Measurements from ENCODE around the gene RADIL.
"Not testable (repeated sequence)": the region's sequence is repeated elsewhere in the genome, so short reads cannot be mapped to it uniquely, and the experiment has no call there.

The RADIL gene

DNA sequence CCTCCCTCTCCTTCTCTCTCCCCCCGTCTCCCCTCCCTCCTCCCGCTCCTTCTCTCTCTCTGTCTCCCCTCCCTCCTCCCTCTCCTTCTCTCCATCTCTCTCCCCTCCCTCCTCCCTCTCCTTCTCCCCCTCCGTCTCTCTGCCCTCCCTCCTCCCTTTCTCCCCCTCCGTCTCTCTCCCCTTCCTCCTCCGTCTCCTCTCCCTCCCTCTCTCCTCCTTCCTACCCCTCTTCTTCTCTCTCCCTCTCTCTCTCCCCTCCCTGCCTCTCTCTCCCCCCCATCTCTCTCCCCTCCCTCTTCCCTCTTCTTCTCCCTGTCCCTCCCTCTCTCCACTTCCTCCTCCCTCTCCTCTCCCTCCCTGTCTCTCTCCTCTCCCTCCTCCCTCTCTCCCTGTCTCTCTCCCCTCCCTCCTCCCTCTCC is 75.9 kb downstream of the RADIL start:
- Histone ChIP-seq H3K9ac (ENCODE audit: insufficient read length) (no peak overlapping the region), H3K27ac (no peak overlapping the region), H3K36me3 (ENCODE audit: insufficient read depth, low read length) (no peaks in the 10 kb centered on the region), H3K9me3 (ENCODE audit: low read depth, low read length) (no peaks in the 10 kb centered on the region), H3K4me3 (no peak overlapping the region)
- TF ChIP-seq FOXP2 (optimal IDR thresholded peaks at IDR 0.05; ENCODE audit: control extremely low read depth, extremely low read length, insufficient read depth) = no peak
- no peak for TF ChIP-seq POLR2AphosphoS5 (IDR thresholded peaks at IDR 0.05; ENCODE audit: borderline replicate concordance, low read depth, low read length)
- TF ChIP-seq EZH2 (IDR thresholded peaks at IDR 0.05) = no peak
- DNase-seq (ENCODE audit: low read depth, low spot score) = no peak

DNA sequence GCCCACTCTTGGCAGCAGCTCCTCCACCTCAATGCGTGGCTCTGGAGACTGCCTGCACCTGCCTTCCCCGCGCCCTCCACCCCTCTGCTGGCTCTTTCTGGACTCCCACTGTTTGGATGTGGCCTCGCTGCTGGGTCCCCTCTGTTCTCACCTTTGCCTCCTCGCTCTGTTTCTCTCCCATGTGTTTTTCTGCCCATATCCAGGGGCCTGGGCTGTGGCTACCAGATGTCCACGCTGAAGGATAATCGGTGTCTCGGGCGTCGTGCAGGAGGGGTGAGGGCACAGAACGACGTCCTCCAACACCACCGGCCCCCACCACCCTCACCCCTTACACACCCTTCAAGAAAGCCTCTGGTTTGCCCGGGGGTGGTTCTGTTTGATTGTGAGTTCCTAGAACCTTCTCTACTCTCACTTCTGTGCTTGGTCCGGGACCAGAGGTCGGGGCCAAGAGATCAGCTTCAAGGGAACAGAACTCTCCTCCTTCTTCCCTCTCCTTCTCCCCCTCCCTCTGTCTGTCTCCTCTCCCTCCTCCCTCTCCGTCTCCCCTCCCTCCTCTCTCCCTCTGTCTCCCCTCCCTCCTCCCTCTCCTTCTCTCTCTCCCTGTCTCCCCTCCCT is 76.4 kb downstream of the RADIL start:
- H3K9me3 ChIP-seq (ENCODE audit: low read depth, low read length) = no peaks in the 10 kb centered on the region
- no peak overlapping the region for H3K9ac ChIP-seq (ENCODE audit: insufficient read length)
- H3K36me3 ChIP-seq (ENCODE audit: insufficient read depth, low read length) = no peaks in the 10 kb centered on the region
- H3K27ac ChIP-seq = no peak overlapping the region
- no peak overlapping the region for H3K4me3 ChIP-seq
- no peak for TF ChIP-seq EZH2 (IDR thresholded peaks at IDR 0.05)
- TF ChIP-seq POLR2AphosphoS5 (IDR thresholded peaks at IDR 0.05; ENCODE audit: borderline replicate concordance, low read depth, low read length) = no peak
- no peak for TF ChIP-seq FOXP2 (optimal IDR thresholded peaks at IDR 0.05; ENCODE audit: control extremely low read depth, extremely low read length, insufficient read depth)
- no peak for DNase-seq (ENCODE audit: low read depth, low spot score)

DNA sequence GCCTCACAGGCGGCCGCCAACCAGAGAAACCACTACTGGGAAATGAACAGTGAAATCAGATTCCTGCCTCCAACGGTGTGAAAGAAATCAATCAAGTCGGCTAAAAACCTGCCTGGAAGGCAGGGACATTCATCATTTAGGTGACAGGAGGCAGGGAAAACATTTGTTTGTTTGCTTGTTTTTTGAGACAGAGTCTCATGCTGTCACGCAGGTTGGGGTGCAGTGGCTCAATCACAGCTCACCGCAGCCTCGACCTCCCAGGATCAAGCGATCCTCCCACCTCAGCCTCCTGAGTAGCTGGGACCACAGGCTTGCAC is 77.6 kb downstream of the RADIL start:
- Histone ChIP-seq H3K27ac (no peak overlapping the region), H3K9me3 (ENCODE audit: low read depth, low read length) (no peaks in the 10 kb centered on the region), H3K9ac (ENCODE audit: insufficient read length) (no peak overlapping the region), H3K4me3 (no peak overlapping the region), H3K36me3 (ENCODE audit: insufficient read depth, low read length) (no peaks in the 10 kb centered on the region)
- TF ChIP-seq EZH2 (IDR thresholded peaks at IDR 0.05) (no peak), FOXP2 (optimal IDR thresholded peaks at IDR 0.05; ENCODE audit: control extremely low read depth, extremely low read length, insufficient read depth) (no peak), POLR2AphosphoS5 (IDR thresholded peaks at IDR 0.05; ENCODE audit: borderline replicate concordance, low read depth, low read length) (no peak)
- no peak for DNase-seq (ENCODE audit: low read depth, low spot score)

DNA sequence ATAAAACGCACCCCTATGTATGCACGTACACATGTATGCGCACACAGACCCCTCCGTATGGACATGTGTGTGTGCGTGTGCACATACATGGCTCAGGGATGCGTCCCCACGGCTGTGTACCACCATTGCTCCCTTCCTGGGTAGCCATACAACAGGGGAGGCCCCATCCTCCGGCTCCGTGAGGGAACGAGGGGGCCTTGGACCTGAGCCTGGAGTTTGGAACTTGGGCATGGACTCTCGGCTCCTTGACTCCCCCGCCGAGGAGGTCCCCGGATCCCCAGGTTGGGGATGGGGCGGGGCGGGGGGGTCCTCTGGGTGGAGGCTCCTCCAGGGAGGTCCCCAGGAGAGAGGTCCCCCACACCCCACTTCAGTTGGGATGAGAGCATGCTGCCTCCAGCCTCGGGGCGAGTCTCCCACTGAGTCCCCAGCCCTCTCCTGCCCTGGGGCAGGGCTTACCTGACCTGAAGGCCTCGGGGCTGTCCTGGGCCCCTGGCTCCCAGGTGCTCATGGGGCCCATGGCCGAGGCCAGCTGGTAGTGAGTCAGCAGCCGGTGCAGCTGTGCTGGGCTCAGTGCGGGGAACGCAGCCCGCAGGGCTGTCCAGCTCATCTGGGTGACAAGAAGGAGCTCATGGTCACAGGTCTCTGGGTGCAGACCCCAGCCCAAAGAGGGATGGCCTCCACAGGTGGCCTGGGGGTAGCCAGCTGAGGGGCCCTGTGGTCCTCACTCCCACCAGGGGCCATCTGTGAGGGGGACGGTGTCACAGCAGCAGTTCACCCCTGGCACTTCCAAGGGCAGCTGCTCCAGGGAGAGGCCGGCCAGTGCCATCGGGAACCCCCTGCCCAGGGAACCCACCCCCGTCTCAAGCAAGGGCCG is 78.2 kb downstream of the RADIL start:
- no peak overlapping the region for H3K27ac ChIP-seq
- H3K9ac ChIP-seq (ENCODE audit: insufficient read length) = no peak overlapping the region
- no peaks in the 10 kb centered on the region for H3K9me3 ChIP-seq (ENCODE audit: low read depth, low read length)
- H3K4me3 ChIP-seq = no peak overlapping the region
- TF ChIP-seq POLR2AphosphoS5 (IDR thresholded peaks at IDR 0.05; ENCODE audit: borderline replicate concordance, low read depth, low read length) (no peak), FOXP2 (optimal IDR thresholded peaks at IDR 0.05; ENCODE audit: control extremely low read depth, extremely low read length, insufficient read depth) (no peak), EZH2 (IDR thresholded peaks at IDR 0.05) (no peak)
- DNase-seq (ENCODE audit: low read depth, low spot score) = no peak
- H3K36me3 ChIP-seq (ENCODE audit: insufficient read depth, low read length) = no peaks in the 10 kb centered on the region

DNA sequence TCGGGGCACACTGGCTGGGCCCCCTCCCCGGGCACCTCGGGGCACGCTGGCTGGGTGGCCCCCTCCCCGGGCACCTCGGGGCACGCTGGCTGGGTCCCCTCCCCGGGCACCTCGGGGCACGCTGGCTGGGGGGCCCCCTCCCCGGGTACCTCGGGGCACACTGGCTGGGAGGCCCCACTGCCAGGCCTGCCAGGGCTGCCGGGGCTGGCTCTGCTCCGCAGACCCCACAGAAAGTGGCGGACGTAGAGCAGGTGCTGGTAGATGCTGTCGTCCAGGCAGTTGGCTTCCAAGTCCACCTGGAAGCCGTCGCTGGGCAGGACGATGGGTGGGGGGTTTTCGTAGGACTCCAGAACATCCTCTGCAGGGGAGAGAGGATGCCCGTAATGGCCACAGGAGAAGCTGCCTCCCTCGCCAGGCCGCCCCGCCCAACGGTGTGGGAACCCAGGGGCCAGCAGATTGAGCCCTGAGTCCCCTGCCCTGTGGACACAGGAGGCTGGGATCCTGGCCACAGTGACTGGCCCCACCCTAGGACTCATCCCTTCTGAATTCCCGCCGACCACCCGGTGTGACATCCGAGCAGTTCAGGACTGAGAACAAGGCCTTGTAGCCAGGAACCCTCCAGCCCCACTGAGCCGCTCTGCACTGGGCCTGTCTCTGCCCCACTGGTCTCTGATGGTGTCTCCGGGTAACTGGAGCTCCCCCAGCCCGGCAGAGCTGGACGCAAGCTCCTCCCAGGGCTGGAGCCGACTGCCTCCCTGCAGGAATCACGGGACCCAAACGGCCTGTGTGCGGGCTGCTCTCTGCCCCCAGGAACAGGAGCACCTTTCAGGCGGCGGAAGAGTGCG is 79.9 kb downstream of the RADIL start:
- H3K27ac ChIP-seq = no peak overlapping the region
- no peak overlapping the region for H3K4me3 ChIP-seq
- no peaks in the 10 kb centered on the region for H3K9me3 ChIP-seq (ENCODE audit: low read depth, low read length)
- no peak for DNase-seq (ENCODE audit: low read depth, low spot score)
- no peaks in the 10 kb centered on the region for H3K36me3 ChIP-seq (ENCODE audit: insufficient read depth, low read length)
- no peak for TF ChIP-seq EZH2 (IDR thresholded peaks at IDR 0.05)
- no peak for TF ChIP-seq FOXP2 (optimal IDR thresholded peaks at IDR 0.05; ENCODE audit: control extremely low read depth, extremely low read length, insufficient read depth)
- no peak overlapping the region for H3K9ac ChIP-seq (ENCODE audit: insufficient read length)

DNA sequence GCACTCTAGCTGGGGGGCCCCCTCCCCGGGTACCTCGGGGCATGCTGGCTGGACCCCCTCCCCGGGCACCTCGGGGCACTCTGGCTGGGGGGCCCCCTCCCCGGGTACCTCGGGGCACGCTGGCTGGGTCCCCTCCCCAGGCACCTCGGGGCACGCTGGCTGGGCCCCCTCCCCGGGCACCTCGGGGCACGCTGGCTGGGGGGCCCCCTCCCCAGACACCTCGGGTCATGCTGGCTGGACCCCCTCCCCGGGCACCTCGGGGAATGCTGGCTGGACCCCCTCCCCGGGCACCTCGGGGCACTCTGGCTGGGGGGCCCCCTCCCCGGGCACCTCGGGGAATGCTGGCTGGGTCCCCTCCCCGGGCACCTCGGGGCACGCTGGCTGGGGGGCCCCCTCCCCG is 80.9 kb downstream of the RADIL start:
- not testable (repeated sequence) for DNase-seq (ENCODE audit: low read depth, low spot score); H3K27ac ChIP-seq; H3K4me3 ChIP-seq; H3K36me3 ChIP-seq (ENCODE audit: insufficient read depth, low read length); H3K9ac ChIP-seq (ENCODE audit: insufficient read length); H3K9me3 ChIP-seq (ENCODE audit: low read depth, low read length)

DNA sequence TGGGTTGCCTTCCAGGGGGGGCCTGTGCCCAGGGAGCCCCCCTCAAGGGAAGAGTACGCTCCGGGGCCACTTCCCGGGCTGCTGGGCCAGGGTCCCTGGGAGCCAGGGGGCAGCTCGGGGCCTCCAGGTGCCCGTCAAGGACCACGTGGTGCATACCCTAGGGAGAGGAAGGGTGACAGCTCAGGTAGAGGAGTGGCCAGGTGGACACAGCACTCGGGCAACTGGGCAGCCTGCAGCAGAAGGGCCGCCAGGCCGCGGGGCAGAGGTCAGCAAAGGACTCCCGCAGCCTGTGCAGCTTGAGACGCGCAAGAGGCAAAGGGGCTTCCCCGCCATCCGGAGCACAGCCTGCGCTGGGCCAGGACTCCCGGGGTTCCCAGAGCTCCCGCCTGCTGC is 81.7 kb downstream of the RADIL start:
- no peak for DNase-seq (ENCODE audit: low read depth, low spot score)
- no peak for TF ChIP-seq EZH2 (IDR thresholded peaks at IDR 0.05)
- no peak for TF ChIP-seq FOXP2 (optimal IDR thresholded peaks at IDR 0.05; ENCODE audit: control extremely low read depth, extremely low read length, insufficient read depth)
- no peak for TF ChIP-seq POLR2AphosphoS5 (IDR thresholded peaks at IDR 0.05; ENCODE audit: borderline replicate concordance, low read depth, low read length)
- Histone ChIP-seq H3K9ac (ENCODE audit: insufficient read length) (no peak overlapping the region), H3K9me3 (ENCODE audit: low read depth, low read length) (no peaks in the 10 kb centered on the region), H3K27ac (no peak overlapping the region), H3K36me3 (ENCODE audit: insufficient read depth, low read length) (no peaks in the 10 kb centered on the region), H3K4me3 (no peak overlapping the region)

DNA sequence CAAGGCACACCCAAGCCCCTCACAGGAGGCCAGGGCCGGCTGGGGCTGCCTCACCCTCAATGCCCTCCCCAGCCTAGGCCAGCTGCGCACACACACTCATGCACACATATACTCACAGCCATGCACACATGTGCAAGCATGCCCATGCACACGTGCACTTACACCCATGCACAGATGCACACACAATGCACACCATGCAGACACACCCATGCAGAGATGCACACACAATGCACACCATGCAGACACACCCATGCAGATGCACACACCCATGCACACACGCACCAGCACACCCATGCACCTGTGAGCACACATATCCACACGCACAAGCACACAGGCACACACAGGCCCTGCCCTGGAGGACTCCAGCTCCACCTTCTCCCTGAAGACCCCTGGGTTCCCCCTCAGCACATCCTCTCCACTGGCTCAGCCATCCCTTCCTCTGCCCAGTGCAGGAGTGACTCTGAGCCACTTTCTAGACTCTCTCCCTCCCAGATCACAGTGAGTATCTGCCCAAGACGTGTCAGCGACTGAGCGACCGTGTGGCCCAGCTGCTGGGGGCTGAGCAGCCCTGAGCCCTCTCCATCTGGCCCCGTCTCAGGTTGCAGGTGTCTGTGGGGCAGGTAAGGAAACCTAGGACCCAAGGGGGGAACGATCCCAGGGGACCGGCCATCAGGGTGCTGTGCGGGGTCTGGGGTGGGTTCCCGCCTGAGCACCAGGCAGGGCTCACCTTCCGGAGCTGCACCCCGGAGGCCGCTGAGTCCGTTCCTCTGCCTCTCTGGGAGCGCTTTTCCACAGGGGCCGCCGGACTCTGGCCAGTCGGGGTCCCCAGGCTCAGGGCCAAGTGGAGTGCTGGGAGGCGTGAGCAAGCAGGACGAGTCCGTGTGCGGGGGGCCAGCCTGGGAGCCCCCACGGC is 82.3 kb downstream of the RADIL start:
- TF ChIP-seq EZH2 (IDR thresholded peaks at IDR 0.05) (no peak), FOXP2 (optimal IDR thresholded peaks at IDR 0.05; ENCODE audit: control extremely low read depth, extremely low read length, insufficient read depth) (no peak), POLR2AphosphoS5 (IDR thresholded peaks at IDR 0.05; ENCODE audit: borderline replicate concordance, low read depth, low read length) (no peak)
- Histone ChIP-seq H3K4me3 (no peak overlapping the region), H3K27ac (no peak overlapping the region), H3K9me3 (ENCODE audit: low read depth, low read length) (no peaks in the 10 kb centered on the region), H3K36me3 (ENCODE audit: insufficient read depth, low read length) (no peaks in the 10 kb centered on the region), H3K9ac (ENCODE audit: insufficient read length) (no peak overlapping the region)
- no peak for DNase-seq (ENCODE audit: low read depth, low spot score)

Data from SK-N-MC (cell line).